ENCODE data around the gene IRF3. TPM values are rescaled to one million over a fixed set of nuclear protein-coding genes. Genes with fewer than 3 reads are reported as not detected.

Gene IRF3
- total and polyA plus RNA-seq, 2 donors (not counting 1 experiment from before 2014, with no cell fraction given) = 22.0 to 55.2 TPM

GRCh38 chr19:49683814-49684250, 18.2 kb upstream of the IRF3 start:
- Histone ChIP-seq H3K9ac (ENCODE audit: insufficient read depth, low read length) (no peak overlapping the region), H3K27ac (ENCODE audit: insufficient read depth, low read length) (no peak overlapping the region), H4K20me1 (ENCODE audit: control insufficient read depth, extremely low read depth, insufficient read depth, low read length) (no peaks in the 10 kb centered on the region), H3K4me3 (replicated peaks in 1 of 4; ENCODE audit: control extremely low read depth in 1 of 4, insufficient read depth in 1 of 4, low read depth in 3 of 4, low read length in 4 of 4) (no peak overlapping the region), H3K36me3 (ENCODE audit: control insufficient read depth, insufficient read depth, low read length) (peaks cover 29% of the 10 kb centered on the region), H3K4me1 (ENCODE audit: control insufficient read depth, extremely low read depth, insufficient read depth, low read length) (peaks cover 4% of the 10 kb centered on the region), H2AFZ (ENCODE audit: low read length) (no peak overlapping the region), H3K27me3 (ENCODE audit: control insufficient read depth, insufficient read depth, low read length) (no peaks in the 10 kb centered on the region), H3K4me2 (ENCODE audit: extremely low read depth, insufficient read depth, low read length) (no peak overlapping the region), H3K9me3 (ENCODE audit: control insufficient read depth, insufficient read depth, low read depth, low read length) (no peaks in the 10 kb centered on the region), H3K79me2 (ENCODE audit: control insufficient read depth, insufficient read depth, low read length) (peaks cover 24% of the 10 kb centered on the region)
- DNase-seq (ENCODE audit: low read depth in 2 of 2) = no peak
- TF ChIP-seq EZH2 (IDR thresholded peaks at IDR 0.05; ENCODE audit: low read length, missing control alignments) (no peak), CTCF (conservative IDR thresholded peaks at IDR 0.05 in 1 of 2, IDR thresholded peaks at IDR 0.05 in 1 of 2; ENCODE audit: low read depth in 1 of 2, low read length in 2 of 2) (no peak)

DNA sequence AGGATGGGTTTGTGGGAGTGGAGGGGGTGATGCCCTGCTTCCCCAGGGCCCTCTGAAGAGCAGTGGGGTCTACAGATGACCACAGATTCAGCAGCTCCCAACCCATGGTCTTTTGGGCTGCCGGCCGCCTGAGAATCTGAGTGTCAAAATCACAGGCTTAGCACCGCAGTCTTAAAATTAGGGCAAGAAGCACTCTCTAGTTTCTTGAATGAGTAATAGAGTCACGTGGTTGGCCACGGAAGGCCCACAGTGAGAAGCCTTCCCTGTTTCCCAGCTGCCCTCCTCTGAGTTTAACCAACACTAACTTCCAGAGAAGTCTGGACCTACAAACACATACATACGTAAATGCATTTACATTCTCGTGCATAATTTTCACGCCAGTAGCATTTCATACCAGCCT, 16.6 kb upstream of the IRF3 start:
- Histone ChIP-seq H3K4me3 (replicated peaks in 1 of 4; ENCODE audit: control extremely low read depth in 1 of 4, insufficient read depth in 1 of 4, low read depth in 3 of 4, low read length in 4 of 4) (no peak overlapping the region), H3K79me2 (ENCODE audit: control insufficient read depth, insufficient read depth, low read length) (peaks cover 38% of the 10 kb centered on the region)
- DNase-seq (ENCODE audit: low read depth in 2 of 2) = no peak

DNA sequence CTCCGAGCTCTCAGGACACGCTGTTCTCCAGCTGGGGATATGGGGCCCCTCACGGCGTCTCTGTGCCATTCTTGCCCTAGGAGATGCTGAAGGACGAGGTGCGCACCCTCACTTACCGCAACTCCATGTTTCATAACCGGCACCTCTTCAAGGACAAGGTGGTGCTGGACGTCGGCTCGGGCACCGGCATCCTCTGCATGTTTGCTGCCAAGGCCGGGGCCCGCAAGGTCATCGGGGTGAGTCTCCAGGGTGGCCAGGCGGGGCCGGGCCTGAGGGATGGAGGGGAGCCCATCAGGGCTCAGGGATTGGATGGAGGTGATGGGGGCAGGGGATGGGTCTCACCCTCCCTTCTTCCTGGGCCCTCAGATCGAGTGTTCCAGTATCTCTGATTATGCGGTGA, 16.2 kb upstream of the IRF3 start:
- no peak for TF ChIP-seq CTCF (conservative IDR thresholded peaks at IDR 0.05 in 1 of 2, IDR thresholded peaks at IDR 0.05 in 1 of 2; ENCODE audit: low read depth in 1 of 2, low read length in 2 of 2)
- TF ChIP-seq EZH2 (IDR thresholded peaks at IDR 0.05; ENCODE audit: low read length, missing control alignments) = no peak
- H3K4me2 ChIP-seq (ENCODE audit: extremely low read depth, insufficient read depth, low read length) = no peak overlapping the region
- H4K20me1 ChIP-seq (ENCODE audit: control insufficient read depth, extremely low read depth, insufficient read depth, low read length) = no peaks in the 10 kb centered on the region
- peaks cover 27% of the 10 kb centered on the region for H3K36me3 ChIP-seq (ENCODE audit: control insufficient read depth, insufficient read depth, low read length)
- H3K4me3 ChIP-seq (replicated peaks in 1 of 4; ENCODE audit: control extremely low read depth in 1 of 4, insufficient read depth in 1 of 4, low read depth in 3 of 4, low read length in 4 of 4) = no peak overlapping the region
- no peak for DNase-seq (ENCODE audit: low read depth in 2 of 2)
- H3K4me1 ChIP-seq (ENCODE audit: control insufficient read depth, extremely low read depth, insufficient read depth, low read length) = peaks cover 4% of the 10 kb centered on the region
- peaks cover 40% of the 10 kb centered on the region for H3K79me2 ChIP-seq (ENCODE audit: control insufficient read depth, insufficient read depth, low read length)
- no peaks in the 10 kb centered on the region for H3K27me3 ChIP-seq (ENCODE audit: control insufficient read depth, insufficient read depth, low read length)
- no peak overlapping the region for H3K9ac ChIP-seq (ENCODE audit: insufficient read depth, low read length)
- H3K27ac ChIP-seq (ENCODE audit: insufficient read depth, low read length) = no peak overlapping the region
- no peak overlapping the region for H2AFZ ChIP-seq (ENCODE audit: low read length)
- no peaks in the 10 kb centered on the region for H3K9me3 ChIP-seq (ENCODE audit: control insufficient read depth, insufficient read depth, low read depth, low read length)

More for the DNA sequence above, 16.6 kb upstream of the IRF3 start:
- TF ChIP-seq CTCF (conservative IDR thresholded peaks at IDR 0.05 in 1 of 2, IDR thresholded peaks at IDR 0.05 in 1 of 2; ENCODE audit: low read depth in 1 of 2, low read length in 2 of 2) (no peak), EZH2 (IDR thresholded peaks at IDR 0.05; ENCODE audit: low read length, missing control alignments) (no peak)
- H3K9me3 ChIP-seq (ENCODE audit: control insufficient read depth, insufficient read depth, low read depth, low read length) = no peaks in the 10 kb centered on the region
- H3K4me2 ChIP-seq (ENCODE audit: extremely low read depth, insufficient read depth, low read length) = no peak overlapping the region
- H3K27ac ChIP-seq (ENCODE audit: insufficient read depth, low read length) = no peak overlapping the region
- H2AFZ ChIP-seq (ENCODE audit: low read length) = no peak overlapping the region
- H3K9ac ChIP-seq (ENCODE audit: insufficient read depth, low read length) = no peak overlapping the region
- peaks cover 28% of the 10 kb centered on the region for H3K36me3 ChIP-seq (ENCODE audit: control insufficient read depth, insufficient read depth, low read length)
- peaks cover 4% of the 10 kb centered on the region for H3K4me1 ChIP-seq (ENCODE audit: control insufficient read depth, extremely low read depth, insufficient read depth, low read length)
- H4K20me1 ChIP-seq (ENCODE audit: control insufficient read depth, extremely low read depth, insufficient read depth, low read length) = no peaks in the 10 kb centered on the region
- H3K27me3 ChIP-seq (ENCODE audit: control insufficient read depth, insufficient read depth, low read length) = no peaks in the 10 kb centered on the region
